ENCODE results near the gene ALDH1B1.

Gene ALDH1B1

GRCh38 chr9:38346811-38347210, 45.7 kb upstream of the ALDH1B1 start:
- H3K4me3 ChIP-seq (ENCODE audit: low read depth, low read length), result no peak overlapping the region
- ChIA-PET CTCF (no interaction called here), POLR2A (no interaction called here)
- no peak for DNase-seq (ENCODE audit: low read depth, low spot score)
- TF ChIP-seq, protein P1, sequence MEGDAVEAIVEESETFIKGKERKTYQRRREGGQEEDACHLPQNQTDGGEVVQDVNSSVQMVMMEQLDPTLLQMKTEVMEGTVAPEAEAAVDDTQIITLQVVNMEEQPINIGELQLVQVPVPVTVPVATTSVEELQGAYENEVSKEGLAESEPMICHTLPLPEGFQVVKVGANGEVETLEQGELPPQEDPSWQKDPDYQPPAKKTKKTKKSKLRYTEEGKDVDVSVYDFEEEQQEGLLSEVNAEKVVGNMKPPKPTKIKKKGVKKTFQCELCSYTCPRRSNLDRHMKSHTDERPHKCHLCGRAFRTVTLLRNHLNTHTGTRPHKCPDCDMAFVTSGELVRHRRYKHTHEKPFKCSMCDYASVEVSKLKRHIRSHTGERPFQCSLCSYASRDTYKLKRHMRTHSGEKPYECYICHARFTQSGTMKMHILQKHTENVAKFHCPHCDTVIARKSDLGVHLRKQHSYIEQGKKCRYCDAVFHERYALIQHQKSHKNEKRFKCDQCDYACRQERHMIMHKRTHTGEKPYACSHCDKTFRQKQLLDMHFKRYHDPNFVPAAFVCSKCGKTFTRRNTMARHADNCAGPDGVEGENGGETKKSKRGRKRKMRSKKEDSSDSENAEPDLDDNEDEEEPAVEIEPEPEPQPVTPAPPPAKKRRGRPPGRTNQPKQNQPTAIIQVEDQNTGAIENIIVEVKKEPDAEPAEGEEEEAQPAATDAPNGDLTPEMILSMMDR (IDR thresholded peaks at IDR 0.05; ENCODE audit: insufficient read depth, low read length, missing control alignments), result no peak

DNA sequence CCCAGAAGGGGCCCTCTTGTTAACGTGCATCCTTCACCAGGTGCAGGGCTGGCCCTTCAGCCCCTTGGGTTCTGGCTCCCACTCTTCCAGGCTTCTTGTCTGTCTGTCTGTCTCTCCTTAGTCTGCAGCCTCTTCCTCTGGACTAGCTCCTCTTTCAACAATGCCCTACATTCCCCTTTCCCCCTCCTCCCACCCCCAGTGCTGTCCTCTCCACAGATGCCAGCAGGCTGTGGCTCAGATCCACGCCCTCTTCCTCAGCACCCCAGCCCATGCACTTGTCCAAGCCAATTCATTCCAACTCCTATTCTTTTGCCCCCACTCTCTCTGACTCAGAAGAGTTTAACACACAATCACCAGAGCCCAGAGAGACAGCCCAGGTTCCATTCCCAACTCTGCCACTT, 45.2 kb upstream of the ALDH1B1 start:
- no peak for DNase-seq (ENCODE audit: low read depth, low spot score)
- H3K4me3 ChIP-seq (ENCODE audit: low read depth, low read length), result no peak overlapping the region
- ChIA-PET POLR2A (no interaction called here), CTCF (no interaction called here)
- TF ChIP-seq, protein P1 (IDR thresholded peaks at IDR 0.05; ENCODE audit: insufficient read depth, low read length, missing control alignments), result no peak

DNA sequence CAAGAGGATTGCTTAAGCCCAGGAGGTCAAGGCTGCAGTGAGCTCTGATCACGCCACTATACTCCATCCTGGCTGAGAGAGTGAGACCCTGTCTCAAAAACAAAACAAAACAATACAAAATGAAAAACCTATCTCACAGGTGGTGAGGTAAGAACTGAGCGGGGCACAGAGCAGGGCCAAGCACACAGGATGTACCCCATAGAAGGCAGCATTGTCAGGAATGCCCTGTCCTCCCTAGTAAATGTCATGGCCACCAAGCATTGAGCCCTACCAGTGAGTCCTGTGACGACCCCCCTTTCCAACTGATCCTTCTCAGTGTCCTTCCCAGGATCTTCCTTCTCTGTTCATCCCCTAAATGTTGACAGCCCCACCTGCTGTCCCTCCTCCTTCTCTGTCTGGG, 44.6 kb upstream of the ALDH1B1 start:
- ChIA-PET CTCF (no interaction called here), POLR2A (no interaction called here)
- TF ChIP-seq, protein P1 (IDR thresholded peaks at IDR 0.05; ENCODE audit: insufficient read depth, low read length, missing control alignments), result no peak
- no peak for DNase-seq (ENCODE audit: low read depth, low spot score)
- no peak overlapping the region for H3K4me3 ChIP-seq (ENCODE audit: low read depth, low read length)

- DNase-seq (ENCODE audit: low read depth, low spot score), result no peak
- ChIA-PET POLR2A (no interaction called here), CTCF (interaction anchor here (1.5 kb wide), 1 partner anchor 18 kb away, joined by 3 read pairs; no protein-coding TSS in a partner anchor)
- TF ChIP-seq, protein P1 (IDR thresholded peaks at IDR 0.05; ENCODE audit: insufficient read depth, low read length, missing control alignments), result no peak
- no peak overlapping the region for H3K4me3 ChIP-seq (ENCODE audit: low read depth, low read length)
Measured at GRCh38 chr9:38350529-38350928, 42.0 kb upstream of the ALDH1B1 start.

DNA sequence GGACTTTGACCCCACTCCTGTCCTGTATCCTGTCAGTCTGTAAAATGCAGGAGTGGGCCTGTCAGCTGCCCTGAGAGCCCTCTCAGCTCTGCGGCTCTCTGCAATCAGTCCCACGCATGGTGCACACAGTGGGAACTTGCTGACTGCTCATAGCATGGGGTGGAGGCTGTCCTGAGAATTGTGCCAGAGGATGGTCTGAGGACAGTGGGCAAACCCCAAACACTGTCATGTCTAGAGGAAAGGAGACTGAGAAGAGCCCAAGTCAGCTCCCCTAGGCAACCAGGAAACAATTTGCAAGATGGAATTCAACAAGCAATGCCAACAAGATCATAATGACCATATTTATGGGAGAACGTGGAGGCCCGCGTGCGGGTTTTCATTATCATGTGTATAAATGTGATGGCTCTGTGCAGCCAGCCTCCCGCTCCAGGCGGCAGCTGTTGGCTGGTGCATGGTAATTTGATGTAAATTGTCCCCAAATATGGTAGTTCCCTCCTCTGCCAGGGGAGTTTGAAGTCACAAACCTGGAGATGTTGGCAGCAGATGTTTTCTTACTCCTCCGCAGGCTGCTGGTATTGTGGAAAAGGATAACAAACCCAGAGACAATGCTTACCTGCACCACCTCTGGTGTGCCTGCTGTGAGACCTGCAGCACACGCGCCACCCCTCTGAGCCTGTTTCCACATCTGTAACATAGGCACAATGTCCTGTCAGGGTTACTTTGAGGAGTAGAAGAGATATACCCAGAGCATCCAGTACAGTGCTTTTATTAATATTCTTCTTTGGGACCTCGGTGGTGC, 39.8 kb upstream of the ALDH1B1 start:
- CTCF ChIA-PET, result interaction anchor here (1.3 kb wide), 1 partner anchor 80 kb away, joined by 3 read pairs; no protein-coding TSS in a partner anchor
- POLR2A ChIA-PET, result no interaction called here
- TF ChIP-seq, protein P1 (IDR thresholded peaks at IDR 0.05; ENCODE audit: insufficient read depth, low read length, missing control alignments), result no peak
- H3K4me3 ChIP-seq (ENCODE audit: low read depth, low read length), result no peak overlapping the region
- no peak for DNase-seq (ENCODE audit: low read depth, low spot score)

GRCh38 chr9:38355115-38355514, 37.4 kb upstream of the ALDH1B1 start:
- no peak overlapping the region for H3K4me3 ChIP-seq (ENCODE audit: low read depth, low read length)
- ChIA-PET POLR2A (no interaction called here), CTCF (no interaction called here)
- TF ChIP-seq, protein P1 (IDR thresholded peaks at IDR 0.05; ENCODE audit: insufficient read depth, low read length, missing control alignments), result no peak
- DNase-seq (ENCODE audit: low read depth, low spot score), result no peak

Data from AG04449 (cell line).